Activated CD4-positive, alpha-beta T cell treated with anti-CD3 and anti-CD28 coated beads, Interleukin-2, amount 50 U/mL, for 1 hour (primary cell): ENCODE data around the gene KIAA1755.
"Not testable (repeated sequence)": the region's sequence is repeated elsewhere in the genome, so short reads cannot be mapped to it uniquely, and the experiment has no call there.

Source experiments
- DNase-seq: peaks from one replicate; pipeline ENCODE4 v3.0.0-alpha.2; 2020

KIAA1755 gene

DNA sequence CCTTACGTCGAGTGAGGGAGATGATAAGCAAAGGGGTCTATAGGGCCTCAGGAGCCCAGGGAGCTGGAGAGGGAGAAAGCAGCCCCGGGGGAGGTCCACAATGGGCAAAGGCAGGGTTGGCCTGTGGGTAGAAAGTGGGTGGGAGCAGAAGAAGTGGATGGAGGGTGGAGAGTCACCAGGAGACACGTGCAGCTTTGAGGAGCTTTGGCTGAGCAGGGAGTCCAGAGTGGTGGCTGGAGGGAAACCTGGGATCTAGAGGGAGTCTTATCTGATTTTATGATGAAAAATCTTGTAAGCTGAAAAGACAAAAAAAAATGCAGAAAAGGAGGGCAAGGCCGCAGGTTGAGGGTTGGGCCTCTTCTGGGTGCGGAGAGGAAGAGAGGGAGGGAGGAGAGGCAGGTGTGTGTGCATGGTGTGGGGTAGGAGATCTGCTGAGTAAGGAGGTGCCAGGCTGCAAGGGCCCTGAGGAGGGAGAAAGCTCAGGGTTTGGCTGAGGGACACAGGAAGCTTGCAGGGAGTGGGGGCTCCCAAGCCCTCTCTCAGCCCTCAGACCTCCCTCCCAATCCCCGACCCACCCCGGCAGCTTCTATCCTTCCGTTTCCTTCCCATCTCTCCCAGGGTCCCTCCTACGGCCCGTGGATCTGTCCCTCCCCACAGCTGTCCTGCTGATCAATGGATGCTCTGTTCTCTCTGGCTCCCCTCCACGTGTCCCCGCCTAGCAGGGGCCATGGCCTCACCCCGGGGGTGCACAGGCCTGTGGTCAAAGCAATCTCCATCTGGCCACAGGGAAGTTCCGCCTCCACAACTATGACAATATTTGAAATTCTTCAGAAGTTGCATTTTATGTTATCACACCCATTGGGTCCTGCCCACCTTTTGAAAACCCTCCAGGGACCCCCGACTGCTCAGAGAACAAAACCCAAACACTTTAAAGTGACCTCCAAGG is 26.3 kb upstream of the KIAA1755 start:
- DNase-seq, result no peak

DNA sequence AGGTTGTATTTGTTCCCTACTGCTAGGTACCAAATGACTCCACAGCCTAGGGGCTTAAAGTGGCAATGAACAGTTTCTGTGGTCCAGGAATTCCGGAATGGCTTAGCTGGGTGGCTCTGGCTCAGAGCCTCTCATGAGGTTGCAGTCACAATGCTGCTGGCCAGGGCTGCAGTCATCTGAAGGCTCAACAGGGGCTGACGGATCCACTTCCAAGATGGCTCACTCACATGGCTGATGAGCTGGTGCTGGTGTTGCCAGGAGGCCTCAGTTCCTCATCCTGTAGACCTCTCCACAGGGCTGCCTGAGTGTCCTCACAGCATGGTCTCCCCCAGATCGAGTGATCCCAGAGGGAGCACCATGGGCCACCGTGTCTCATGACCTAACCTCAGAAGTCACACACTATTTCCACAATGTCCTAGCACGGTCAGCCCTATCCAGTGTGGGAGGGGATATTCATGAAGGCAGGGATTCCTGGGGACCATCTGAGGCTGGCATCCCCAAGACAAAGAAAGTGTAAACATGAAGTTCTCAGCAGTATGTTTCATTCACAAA is 24.4 kb upstream of the KIAA1755 start:
- no peak for DNase-seq

DNA sequence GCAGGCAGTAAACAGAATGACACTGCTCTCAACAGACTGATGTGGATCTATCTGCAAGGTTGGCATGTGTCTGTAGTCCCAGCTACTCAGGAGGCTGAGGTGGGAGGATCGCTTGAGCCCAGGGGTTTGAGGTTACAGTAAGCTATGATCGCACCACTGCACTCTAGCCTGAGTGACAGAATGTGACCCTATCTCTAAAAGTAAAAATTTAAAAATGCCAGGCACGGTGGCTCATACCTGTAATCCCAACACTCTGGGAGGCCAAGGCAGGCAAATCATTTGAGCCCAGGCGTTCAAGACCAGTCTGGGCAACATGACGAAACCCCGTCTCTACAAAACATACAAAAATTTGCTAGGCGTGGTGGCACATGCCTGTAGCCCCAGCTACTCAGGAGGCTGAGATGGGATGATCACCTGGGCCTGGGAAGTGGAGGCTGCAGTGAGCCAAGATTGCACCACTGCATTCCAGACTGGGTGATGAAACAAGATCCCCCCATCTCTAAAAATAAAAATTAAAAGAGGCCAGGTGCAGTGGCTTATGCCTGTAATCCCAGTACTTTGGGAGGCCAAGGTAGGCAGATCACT is 23.6 kb upstream of the KIAA1755 start:
- not testable (repeated sequence) for DNase-seq

DNA sequence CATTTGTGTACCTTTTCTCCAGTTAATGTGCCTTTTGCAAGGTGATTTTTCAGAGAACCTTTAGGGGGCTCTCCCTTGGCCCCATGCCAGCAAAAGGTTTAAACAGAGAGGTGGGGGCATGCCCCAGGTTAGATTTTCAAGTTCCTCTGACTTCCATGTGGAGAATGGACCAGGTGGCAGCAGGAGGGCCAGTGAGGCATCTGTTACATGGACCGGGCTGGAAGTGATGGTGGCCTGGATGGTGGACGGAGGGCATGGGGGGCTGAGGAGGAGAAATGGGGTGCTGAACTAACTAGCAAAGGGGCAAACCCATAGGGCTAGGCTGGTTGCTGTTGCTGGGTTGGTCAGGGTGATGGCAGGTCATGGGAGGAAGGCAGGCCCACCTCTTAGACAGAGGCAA is 22.7 kb upstream of the KIAA1755 start:
- DNase-seq, result no peak

DNA sequence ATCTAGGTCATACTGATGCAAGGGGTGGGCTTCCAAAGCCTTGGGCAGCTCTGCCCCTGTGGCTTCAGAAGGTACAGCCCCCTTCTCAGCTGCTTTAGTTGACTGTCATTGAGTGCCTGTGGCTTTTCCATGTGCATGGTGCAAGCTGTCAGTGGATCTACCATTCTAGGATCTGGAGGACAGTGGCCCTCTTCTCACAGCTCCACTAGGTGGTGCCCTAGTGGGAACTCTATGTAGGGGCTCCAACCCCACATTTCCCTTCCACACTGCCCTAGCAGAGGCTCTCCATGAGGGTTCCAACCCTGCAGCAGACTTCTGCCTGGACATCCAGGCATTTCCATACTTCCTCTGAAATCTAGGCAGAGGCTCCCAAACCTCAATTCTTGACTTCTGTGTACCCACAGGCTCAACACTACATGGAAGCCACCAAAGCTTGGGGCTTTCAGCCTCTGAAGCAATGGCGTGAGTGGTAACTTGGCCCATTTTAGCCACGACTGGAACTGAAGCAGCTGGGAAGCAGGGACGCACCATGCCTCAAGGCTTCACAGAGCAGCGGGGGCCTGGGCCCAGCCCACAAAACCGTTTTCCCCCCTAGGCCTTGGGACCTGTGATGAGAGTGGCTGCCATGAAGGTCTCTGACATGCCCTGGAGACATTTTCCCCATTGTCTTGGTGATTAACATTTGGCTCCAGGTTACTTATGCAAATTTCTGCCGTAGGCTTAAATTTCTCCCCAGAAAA is 20.8 kb upstream of the KIAA1755 start:
- DNase-seq, result not testable (repeated sequence)

GRCh38 chr20:38278763-38279162 is 18.2 kb upstream of the KIAA1755 start:
- no peak for DNase-seq

DNA sequence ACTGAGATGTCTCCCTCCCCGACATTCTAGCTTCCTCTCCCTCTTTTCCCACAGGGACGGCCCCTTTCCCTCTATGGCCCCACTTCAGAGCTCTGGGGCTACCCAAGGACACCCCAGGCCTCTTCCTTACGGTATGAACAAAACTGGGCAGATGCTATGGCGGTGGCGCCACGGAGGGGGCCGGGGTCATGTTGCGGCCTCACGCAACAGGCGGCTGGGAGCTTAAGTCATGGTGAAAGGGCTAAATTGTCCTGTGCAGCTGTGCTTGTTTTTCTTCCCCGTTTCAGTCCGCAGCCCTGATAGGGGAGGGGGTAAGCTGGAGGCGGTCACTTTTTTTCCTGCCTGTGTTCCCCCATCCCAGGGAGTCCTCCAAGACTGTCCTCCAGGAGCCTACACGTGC is 17.6 kb upstream of the KIAA1755 start:
- DNase-seq, result no peak

DNA sequence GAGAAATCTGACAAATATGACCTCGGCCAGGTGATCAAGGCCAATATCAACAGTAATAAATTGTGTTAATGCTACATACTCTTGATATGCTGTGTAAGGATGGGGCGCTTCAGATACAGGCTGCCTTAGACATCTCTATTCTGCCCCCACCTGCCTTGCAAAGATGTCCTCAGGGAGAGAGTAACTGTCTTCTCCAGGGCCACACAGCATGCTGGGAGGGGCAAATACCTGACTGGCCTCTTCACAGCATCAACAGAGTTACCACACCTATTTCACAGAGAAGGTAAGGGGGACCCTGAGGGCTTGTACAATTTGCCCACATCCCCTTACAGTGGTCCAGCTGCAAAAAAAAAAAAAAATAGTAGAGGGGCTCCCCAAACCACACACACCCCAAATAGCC is 17.2 kb upstream of the KIAA1755 start:
- DNase-seq, result no peak

- DNase-seq, result no peak
Observed at GRCh38 chr20:38277285-38277684, 16.8 kb upstream of the KIAA1755 start.

- DNase-seq, result no peak
Observed at GRCh38 chr20:38275815-38276550, 15.4 kb upstream of the KIAA1755 start.

GRCh38 chr20:38272961-38273360 is 12.4 kb upstream of the KIAA1755 start:
- no peak for DNase-seq

DNA sequence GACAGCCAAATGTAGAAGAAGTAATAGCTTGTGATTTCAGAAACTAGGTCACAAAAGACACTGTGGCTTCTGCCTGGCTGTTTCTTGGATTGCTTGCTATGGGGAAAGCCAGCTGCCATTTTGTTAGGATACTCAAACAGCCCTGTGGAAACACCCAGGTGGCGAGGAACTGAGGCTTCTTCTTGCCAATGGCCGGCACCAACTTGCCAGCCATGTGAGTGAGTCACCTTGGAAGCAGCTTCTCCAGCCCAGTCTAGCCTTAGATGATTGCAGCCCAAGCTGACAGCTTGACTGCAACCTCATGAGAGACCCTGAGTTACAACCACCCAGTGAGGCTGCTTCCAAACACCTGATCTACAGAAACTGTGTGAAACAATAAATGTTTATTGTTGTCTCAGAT is 11.9 kb upstream of the KIAA1755 start:
- DNase-seq, result no peak

GRCh38 chr20:38271608-38272120 is 11.1 kb upstream of the KIAA1755 start:
- no peak for DNase-seq

GRCh38 chr20:38270869-38271605 is 10.5 kb upstream of the KIAA1755 start:
- DNase-seq, result no peak

DNA sequence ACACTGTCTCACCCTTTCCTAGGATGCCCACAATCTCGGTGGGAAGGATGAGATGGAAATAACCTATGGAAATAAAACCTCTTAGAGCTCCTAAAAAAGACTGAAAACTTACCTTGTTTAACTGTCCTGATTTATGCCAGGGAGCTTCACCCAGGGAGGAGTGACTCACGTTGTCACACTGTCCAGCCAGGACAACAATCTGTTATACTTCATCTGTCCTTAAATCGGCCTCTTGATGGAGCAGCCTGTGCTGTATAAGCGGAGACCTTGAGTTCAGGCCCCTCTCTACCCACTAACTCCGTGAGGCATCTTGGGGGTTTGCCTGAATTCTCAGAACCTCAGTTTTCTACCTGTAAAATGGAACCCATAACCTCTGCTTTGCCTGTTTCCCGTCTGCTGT is 9.2 kb upstream of the KIAA1755 start:
- no peak for DNase-seq

- DNase-seq, result no peak
Observed at GRCh38 chr20:38269040-38269439, 8.5 kb upstream of the KIAA1755 start.

GRCh38 chr20:38267901-38268514 is 7.5 kb upstream of the KIAA1755 start:
- no peak for DNase-seq

DNA sequence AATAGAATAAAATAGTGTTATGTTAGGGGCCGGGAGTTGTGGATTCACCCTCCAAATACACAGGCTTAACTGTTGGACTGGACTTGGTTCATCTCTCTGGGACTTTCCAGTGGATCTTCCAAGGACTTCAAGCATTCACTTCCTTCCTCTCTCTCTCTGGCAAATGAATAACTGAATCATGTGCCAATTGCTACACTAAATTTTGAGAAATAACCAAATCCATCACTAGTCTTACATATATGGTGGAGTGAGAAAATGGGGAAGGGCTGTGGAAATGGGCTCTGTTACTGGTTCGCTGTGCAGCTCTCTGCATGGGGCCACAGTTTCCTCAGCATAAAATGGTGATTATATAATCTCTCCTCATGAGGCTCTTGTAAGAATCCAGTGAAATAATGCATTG is 6.8 kb upstream of the KIAA1755 start:
- no peak for DNase-seq

- no peak for DNase-seq
Observed at GRCh38 chr20:38266426-38266825, 5.9 kb upstream of the KIAA1755 start.

- DNase-seq, result no peak
Observed at GRCh38 chr20:38262931-38263330, 2.4 kb upstream of the KIAA1755 start.

GRCh38 chr20:38261054-38261390 is 487 bp upstream of the KIAA1755 start:
- DNase-seq, result no peak

- DNase-seq, result no peak
Observed at GRCh38 chr20:38260025-38260377, 534 bp downstream of the KIAA1755 start.
